ENCODE results near the gene PILRA. TPM values are rescaled to one million over a fixed set of nuclear protein-coding genes. Genes with fewer than 3 reads are reported as not detected.
"Not testable (repeated sequence)": the region's sequence is repeated elsewhere in the genome, so short reads cannot be mapped to it uniquely, and the experiment has no call there.

PILRA gene
- total RNA-seq, 1 experiment from 2014 or later = 3.2 TPM

GRCh38 chr7:100380196-100380595 is 6.9 kb downstream of the PILRA start:
- H3K79me1 ChIP-seq (ENCODE audit: insufficient read depth, low read depth, low read length, poor library complexity, severe bottlenecking) = no peaks in the 10 kb centered on the region
- no peak overlapping the region for H3K4me2 ChIP-seq (ENCODE audit: insufficient read depth, insufficient read length, low read length)
- no peak overlapping the region for H2BK120ac ChIP-seq (ENCODE audit: low read depth, low read length, poor library complexity, severe bottlenecking)
- DNase-seq = no peak
- H3K14ac ChIP-seq (ENCODE audit: insufficient read depth, low read length) = no peak overlapping the region
- H4K5ac ChIP-seq (ENCODE audit: insufficient read length, low read depth, low read length) = no peak overlapping the region
- no peak overlapping the region for H4K91ac ChIP-seq (ENCODE audit: insufficient read length, low read depth, low read length)
- Mint-ChIP-seq H3K4me1 (peaks cover 0 to 7% of the 10 kb centered on the region in 2 experiments; a peak in 2 of 4 replicates), H3K27ac (no peak overlapping the region), H3K4me3 (no peak overlapping the region), H3K36me3 (ENCODE audit: insufficient read depth in 1 of 3, low read depth in 3 of 3) (peaks cover 0 to 5% (median 0%) of the 10 kb centered on the region in 3 experiments; a peak in 3 of 7 replicates), H3K9me3 (no peaks in the 10 kb centered on the region), H3K27me3 (ENCODE audit: low read depth) (peaks cover 8% of the 10 kb centered on the region)
- no peak overlapping the region for H3K9ac ChIP-seq (ENCODE audit: extremely low read depth, insufficient read length, low read length)
- H3K9me3 ChIP-seq (ENCODE audit: control insufficient read depth, low read depth, low read length) = no peaks in the 10 kb centered on the region
- no peaks in the 10 kb centered on the region for H3K4me1 ChIP-seq (ENCODE audit: insufficient read depth, low read length)
- H3K79me2 ChIP-seq (ENCODE audit: insufficient read depth, low read length) = no peaks in the 10 kb centered on the region
- no CpG with 5 or more reads among the region's 4 CpGs for WGBS (ENCODE audit: extremely low coverage, insufficient read length, low lambda C conversion rate)
- H3K4ac ChIP-seq (ENCODE audit: low read depth, low read length) = no peak overlapping the region
- no peak overlapping the region for H2BK20ac ChIP-seq (ENCODE audit: low read depth, low read length, poor library complexity, severe bottlenecking)
- H2BK5ac ChIP-seq (ENCODE audit: insufficient read length, low read length) = no peak overlapping the region
- H3K56ac ChIP-seq (ENCODE audit: insufficient read length, low read depth, low read length) = no peak overlapping the region
- H3K23ac ChIP-seq (ENCODE audit: insufficient read length, low read depth, low read length) = no peak overlapping the region
- H2BK15ac ChIP-seq (ENCODE audit: low read depth, low read length) = no peak overlapping the region
- no peak overlapping the region for H3K18ac ChIP-seq (ENCODE audit: insufficient read length, low read depth, low read length)
- no peak overlapping the region for H2BK12ac ChIP-seq (ENCODE audit: insufficient read length, low read depth, low read length)
- H2AK5ac ChIP-seq (ENCODE audit: insufficient read length, low read length) = no peak overlapping the region
- H3T11ph ChIP-seq (ENCODE audit: low read length) = no peak overlapping the region
- no peak overlapping the region for H4K8ac ChIP-seq (replicated peaks; ENCODE audit: insufficient read length, low read depth, low read length)
- no peaks in the 10 kb centered on the region for H3K23me2 ChIP-seq (ENCODE audit: insufficient read length, low read depth, low read length, poor library complexity, severe bottlenecking)
- no peaks in the 10 kb centered on the region for H4K20me1 ChIP-seq (ENCODE audit: control insufficient read depth, insufficient read depth, insufficient read length)
- no peak overlapping the region for H3K27ac ChIP-seq (ENCODE audit: insufficient read length, low read depth, low read length)
- TF ChIP-seq CTCF (conservative IDR thresholded peaks at IDR 0.05) = no peak
- H2AFZ ChIP-seq (ENCODE audit: low read length) = no peak overlapping the region
- no peaks in the 10 kb centered on the region; the same call in 1 of the 2 replicates for H3K27me3 ChIP-seq (ENCODE audit: insufficient read depth, low read length)

GRCh38 chr7:100381531-100382233 is 8.4 kb downstream of the PILRA start:
- H2BK15ac ChIP-seq (ENCODE audit: low read depth, low read length); H3K27ac ChIP-seq (ENCODE audit: insufficient read length, low read depth, low read length); H2BK120ac ChIP-seq (ENCODE audit: low read depth, low read length, poor library complexity, severe bottlenecking); H4K91ac ChIP-seq (ENCODE audit: insufficient read length, low read depth, low read length); H3K79me2 ChIP-seq (ENCODE audit: insufficient read depth, low read length); H2AFZ ChIP-seq (ENCODE audit: low read length); H3K4me1 Mint-ChIP-seq; H3K4me1 ChIP-seq (ENCODE audit: insufficient read depth, low read length); DNase-seq; H4K20me1 ChIP-seq (ENCODE audit: control insufficient read depth, insufficient read depth, insufficient read length); H2BK20ac ChIP-seq (ENCODE audit: low read depth, low read length, poor library complexity, severe bottlenecking); H2BK5ac ChIP-seq (ENCODE audit: insufficient read length, low read length); H3K9me3 ChIP-seq (ENCODE audit: control insufficient read depth, low read depth, low read length); H3K4me3 Mint-ChIP-seq; H3K18ac ChIP-seq (ENCODE audit: insufficient read length, low read depth, low read length); H2AK5ac ChIP-seq (ENCODE audit: insufficient read length, low read length); H3K27ac Mint-ChIP-seq; H4K8ac ChIP-seq (replicated peaks; ENCODE audit: insufficient read length, low read depth, low read length); H3K14ac ChIP-seq (ENCODE audit: insufficient read depth, low read length); H3K9ac ChIP-seq (ENCODE audit: extremely low read depth, insufficient read length, low read length); H3K56ac ChIP-seq (ENCODE audit: insufficient read length, low read depth, low read length); H3K4me2 ChIP-seq (ENCODE audit: insufficient read depth, insufficient read length, low read length); H2BK12ac ChIP-seq (ENCODE audit: insufficient read length, low read depth, low read length); H3K79me1 ChIP-seq (ENCODE audit: insufficient read depth, low read depth, low read length, poor library complexity, severe bottlenecking); H3K27me3 ChIP-seq (ENCODE audit: insufficient read depth, low read length); H3K36me3 Mint-ChIP-seq (ENCODE audit: insufficient read depth in 1 of 3, low read depth in 3 of 3); H3K9me3 Mint-ChIP-seq; H3K23me2 ChIP-seq (ENCODE audit: insufficient read length, low read depth, low read length, poor library complexity, severe bottlenecking); H3T11ph ChIP-seq (ENCODE audit: low read length); H4K5ac ChIP-seq (ENCODE audit: insufficient read length, low read depth, low read length); H3K27me3 Mint-ChIP-seq (ENCODE audit: low read depth); H3K4ac ChIP-seq (ENCODE audit: low read depth, low read length); H3K23ac ChIP-seq (ENCODE audit: insufficient read length, low read depth, low read length): not testable (repeated sequence)
- WGBS (ENCODE audit: extremely low coverage, insufficient read length, low lambda C conversion rate) = no CpG with 5 or more reads among the region's 49 CpGs

Measured in H9 (cell line).